WTC11 (cell line): ENCODE data around the gene DTX1. TPM values are rescaled to one million over a fixed set of nuclear protein-coding genes. Genes with fewer than 3 reads are reported as not detected.

Source experiments
- ATF3 ChIP-seq: sonication (generic); formaldehyde crosslinking; conservative IDR thresholded peaks from 2 replicates; pipeline ENCODE4 v1.8.1; 2022; ENCODE audit warnings: mild to moderate bottlenecking, missing genetic modification reagents
- ATF6 ChIP-seq: sonication (generic); formaldehyde crosslinking; IDR thresholded peaks from 2 replicates; pipeline ENCODE4 v1.8.1; 2023; ENCODE audit warnings: mild to moderate bottlenecking, missing genetic modification reagents
- ERG ChIP-seq: fragments of 250-450 bp; sonication (Bioruptor Pico); IDR thresholded peaks from 2 replicates; pipeline ENCODE4 v1.8.0; 2021; ENCODE audit warnings: mild to moderate bottlenecking
- FOXP4 ChIP-seq: sonication (generic); formaldehyde crosslinking; IDR thresholded peaks from 2 replicates; pipeline ENCODE4 v1.8.0; 2022; ENCODE audit warnings: mild to moderate bottlenecking, missing genetic modification reagents
- GABPB1 ChIP-seq: sonication (generic); formaldehyde crosslinking; IDR thresholded peaks from 2 replicates; pipeline ENCODE4 v1.8.1; 2023; ENCODE audit warnings: mild to moderate bottlenecking, missing genetic modification reagents
- GRHL2 ChIP-seq: fragments of 250-450 bp; sonication (Bioruptor Pico); IDR thresholded peaks from 2 replicates; pipeline ENCODE4 v1.8.0; 2022; ENCODE audit warnings: mild to moderate bottlenecking, moderate library complexity; ENCODE audit not compliant: insufficient replicate concordance, severe bottlenecking
- GTF2I ChIP-seq: fragments of 250-450 bp; sonication (Bioruptor Pico); conservative IDR thresholded peaks from 2 replicates; pipeline ENCODE4 v1.4.0; 2021; ENCODE audit warnings: mild to moderate bottlenecking
- NFATC4 ChIP-seq: fragments of 250-450 bp; sonication (Bioruptor Pico); IDR thresholded peaks from 2 replicates; pipeline ENCODE4 v1.9.0; 2021; ENCODE audit warnings: mild to moderate bottlenecking
- NR1H2 ChIP-seq: sonication (generic); formaldehyde crosslinking; IDR thresholded peaks from 2 replicates; pipeline ENCODE4 v1.9.0; 2021; ENCODE audit warnings: mild to moderate bottlenecking, moderate library complexity, missing genetic modification reagents
- OVOL2 ChIP-seq: fragments of 250-450 bp; sonication (Bioruptor Pico); IDR thresholded peaks from 2 replicates; pipeline ENCODE4 v1.9.0; 2021; ENCODE audit warnings: mild to moderate bottlenecking, borderline replicate concordance
- SMAD4 ChIP-seq: sonication (generic); formaldehyde crosslinking; IDR thresholded peaks from 2 replicates; pipeline ENCODE4 v1.8.0; 2022; ENCODE audit warnings: mild to moderate bottlenecking, missing genetic modification reagents
- SOX15 ChIP-seq: fragments of 250-450 bp; sonication (Bioruptor Pico); IDR thresholded peaks from 2 replicates; pipeline ENCODE4 v1.9.0; 2021; ENCODE audit warnings: mild to moderate bottlenecking
- STAT6 ChIP-seq: sonication (generic); formaldehyde crosslinking; conservative IDR thresholded peaks from 2 replicates; pipeline ENCODE4 v1.8.1; 2023; ENCODE audit warnings: mild to moderate bottlenecking, low read depth, missing genetic modification reagents, moderate library complexity
- USF1 ChIP-seq: sonication (generic); formaldehyde crosslinking; IDR thresholded peaks from 2 replicates; pipeline ENCODE4 v1.8.0; 2022; ENCODE audit warnings: mild to moderate bottlenecking, missing genetic modification reagents
- ZBTB21 ChIP-seq: sonication (generic); formaldehyde crosslinking; IDR thresholded peaks from 2 replicates; pipeline ENCODE4 v1.8.1; 2023; ENCODE audit warnings: mild to moderate bottlenecking, missing genetic modification reagents, borderline replicate concordance
- ZBTB43 ChIP-seq: sonication (generic); formaldehyde crosslinking; IDR thresholded peaks from 2 replicates; pipeline ENCODE4 v1.8.1; 2023; ENCODE audit warnings: mild to moderate bottlenecking, missing genetic modification reagents
- ZNF121 ChIP-seq: sonication (generic); formaldehyde crosslinking; IDR thresholded peaks from 2 replicates; pipeline ENCODE4 v1.8.0; 2023; ENCODE audit warnings: missing genetic modification reagents
- ZNF416 ChIP-seq: fragments of 250-450 bp; sonication (Bioruptor Pico); IDR thresholded peaks from 2 replicates; pipeline ENCODE4 v1.9.0; 2021; ENCODE audit warnings: mild to moderate bottlenecking, inconsistent platforms
- total RNA-seq: library from RNA; stranded (reverse); gene quantifications from 3 replicates; pipeline ENCODE4 v1.2.3, GENCODE V29; 2021

DTX1 gene
- total RNA-seq, 1 experiment from 2014 or later: 6.2 TPM

GRCh38 chr12:113103756-113104450, 47.4 kb downstream of the DTX1 start (continued):
- TF ChIP-seq GRHL2 (CRISPR knock-in tag): no peak
- TF ChIP-seq ATF3 (CRISPR knock-in tag): no peak
- no peak for TF ChIP-seq NR1H2
- TF ChIP-seq ATF6 (CRISPR knock-in tag): no peak
- TF ChIP-seq ZBTB21 (CRISPR knock-in tag): no peak
- no peak for TF ChIP-seq SOX15
- peak; percentile 97 for TF ChIP-seq USF1 (CRISPR knock-in tag)
- TF ChIP-seq SMAD4 (CRISPR knock-in tag): no peak
- TF ChIP-seq GTF2I: no peak
- TF ChIP-seq FOXP4 (CRISPR knock-in tag): no peak
- no peak for TF ChIP-seq OVOL2 (CRISPR knock-in tag)
- TF ChIP-seq ZNF121: no peak
- TF ChIP-seq NFATC4 (CRISPR knock-in tag): no peak
- no peak for TF ChIP-seq STAT6 (CRISPR knock-in tag)
- no peak for TF ChIP-seq GABPB1
- no peak for TF ChIP-seq ERG (CRISPR knock-in tag)
- 0 out of 2 replicates have a peak, but pooled peaks have one; percentile 68 for TF ChIP-seq ZBTB43 (CRISPR knock-in tag)
- no peak for TF ChIP-seq ZNF416 (CRISPR knock-in tag)
- TF ChIP-seq, all 79 proteins: peak for 19
